AG04450 (cell line): ENCODE data around the gene NTM. TPM values are rescaled to one million over a fixed set of nuclear protein-coding genes. Genes with fewer than 3 reads are reported as not detected.

Experiments used
- CTCF ChIA-PET: fragments of 300-600, 350-600 bp; formaldehyde crosslinking; extraction: SDS; loops from one replicate; lab custom pipeline; 2022; ENCODE audit warnings: antibody characterized with exemption, inconsistent platforms; lab: Charles Lee
- POLR2A ChIA-PET: fragments of 350-600 bp; formaldehyde crosslinking; extraction: SDS; loops from one replicate; lab custom pipeline; 2021; ENCODE audit warnings: antibody characterized with exemption, inconsistent platforms; lab: Yijun Ruan, JAX
- DNase-seq: peaks from one replicate; pipeline ENCODE4 v3.0.0-alpha.2; 2011; ENCODE audit warnings: low read depth, low spot score
- H3K27ac ChIP-seq: one replicate; pipeline ENCODE4 v1.5.1; 2012; ENCODE audit warnings: low read depth, low read length, control low read depth
- H3K27me3 ChIP-seq: one replicate; pipeline ENCODE4 v1.6.0; 2012; ENCODE audit warnings: low read length; ENCODE audit not compliant: control insufficient read depth, insufficient read depth
- H3K4me3 ChIP-seq: 2 replicates; pipeline ENCODE4 v1.5.1; 2011; ENCODE audit warnings: mild to moderate bottlenecking, low read depth, low read length, control low read depth
- H3K9me3 ChIP-seq: 2 replicates; pipeline ENCODE4 v1.5.1; 2012; ENCODE audit warnings: low read length; ENCODE audit not compliant: control insufficient read depth, insufficient read depth
- CTCF ChIP-seq: IDR thresholded peaks from 2 replicates; pipeline ENCODE4 v1.5.1; 2011; ENCODE audit warnings: low read depth, low read length, control low read depth, inconsistent platforms
- polyA plus RNA-seq: library from polyadenylated mRNA; depleted of rRNA; stranded (reverse); fragments of >200 nt; gene quantifications from 2 replicates; pipeline ENCODE4 v1.2.3, GENCODE V29; 2011

NTM gene
- polyA plus RNA-seq, 1 experiment = 26.9 TPM

- H3K9me3 ChIP-seq = no peaks in the 10 kb centered on the region
- no peak overlapping the region for H3K4me3 ChIP-seq
- no peaks in the 10 kb centered on the region for H3K27me3 ChIP-seq
- ChIA-PET POLR2A (no interaction called here), CTCF (no interaction called here)
- no peak for DNase-seq
- no peak for TF ChIP-seq CTCF
- no peak overlapping the region for H3K27ac ChIP-seq
These were observed 804.2 kb downstream of the NTM start for GRCh38 chr11:132174362-132175255.

GRCh38 chr11:132177106-132177505 lies 806.7 kb downstream of the NTM start:
- no peak for TF ChIP-seq CTCF
- no peaks in the 10 kb centered on the region for H3K27me3 ChIP-seq
- POLR2A ChIA-PET = no interaction called here
- no peak overlapping the region for H3K27ac ChIP-seq
- peak; percentile 27 for DNase-seq
- no peaks in the 10 kb centered on the region for H3K9me3 ChIP-seq
- CTCF ChIA-PET = interaction anchor here (0.8 kb wide), 1 partner anchor 50 kb away, joined by 3 read pairs; no protein-coding TSS in a partner anchor
- no peak overlapping the region for H3K4me3 ChIP-seq

- DNase-seq = no peak
- H3K4me3 ChIP-seq = no peak overlapping the region
- TF ChIP-seq CTCF = no peak
- H3K27ac ChIP-seq = no peak overlapping the region
- CTCF ChIA-PET = interaction anchor here (0.7 kb wide), 1 partner anchor 26 kb away, joined by 3 read pairs; no protein-coding TSS in a partner anchor
- POLR2A ChIA-PET = no interaction called here
- H3K9me3 ChIP-seq = no peaks in the 10 kb centered on the region
- H3K27me3 ChIP-seq = no peaks in the 10 kb centered on the region
These were observed 813.7 kb downstream of the NTM start for GRCh38 chr11:132184079-132184478.

GRCh38 chr11:132185726-132186592 lies 815.5 kb downstream of the NTM start:
- ChIA-PET POLR2A (no interaction called here), CTCF (no interaction called here)
- DNase-seq = no peak

More at GRCh38 chr11:132185726-132186592, 815.5 kb downstream of the NTM start:
- H3K9me3 ChIP-seq = no peaks in the 10 kb centered on the region
- H3K27ac ChIP-seq = no peak overlapping the region
- H3K27me3 ChIP-seq = no peaks in the 10 kb centered on the region
- TF ChIP-seq CTCF = no peak
- no peak overlapping the region for H3K4me3 ChIP-seq
